OCI-M2 (cell line): ENCODE measurements around the gene HDAC8.
"Not testable (repeated sequence)": the region's sequence is repeated elsewhere in the genome, so short reads cannot be mapped to it uniquely, and the experiment has no call there.

Source experiments
- DNase-seq: peaks from one replicate; lab custom pipeline; 2025; ENCODE audit not compliant: unreplicated experiment; lab: John Stamatoyannopoulos, UW

The HDAC8 gene

DNA sequence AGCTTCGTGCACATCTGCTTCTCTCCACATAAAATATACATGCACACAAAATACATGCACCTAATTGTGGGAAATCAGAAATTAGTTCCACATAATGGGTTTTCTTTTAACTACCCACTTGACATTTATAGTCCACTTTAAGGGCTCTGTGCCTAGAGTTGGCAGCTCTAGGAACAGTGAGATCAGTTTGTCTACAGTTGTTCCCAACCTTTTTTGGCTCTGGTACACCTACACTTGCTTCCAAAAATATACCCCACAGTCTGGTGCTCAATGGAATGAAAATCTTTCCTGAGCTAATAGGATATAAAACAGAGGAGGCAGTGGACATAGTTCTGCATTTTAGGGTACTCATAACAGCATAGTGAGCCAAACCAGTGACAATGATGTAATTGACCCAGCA lies 36.1 kb downstream of the HDAC8 start:
- no peak for DNase-seq

DNA sequence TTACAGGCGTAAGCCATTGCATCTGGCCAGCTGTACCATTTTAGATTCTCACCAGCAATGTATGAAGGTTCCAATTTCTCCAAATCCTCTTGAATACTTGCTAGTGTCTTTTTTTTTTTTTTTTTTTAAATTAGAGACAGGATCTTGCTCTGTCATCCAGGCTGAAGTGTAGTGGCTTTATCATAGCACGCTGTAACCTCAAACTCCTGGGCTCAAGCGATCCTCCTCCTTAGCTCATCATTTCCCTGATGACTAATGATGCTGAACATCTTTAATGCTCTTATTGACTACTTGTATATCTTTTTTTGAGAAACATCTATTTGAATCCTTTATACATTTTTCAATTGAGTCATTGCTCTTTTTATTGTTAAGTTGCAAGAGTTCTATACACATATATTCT lies 40.3 kb downstream of the HDAC8 start:
- no peak for DNase-seq

DNA sequence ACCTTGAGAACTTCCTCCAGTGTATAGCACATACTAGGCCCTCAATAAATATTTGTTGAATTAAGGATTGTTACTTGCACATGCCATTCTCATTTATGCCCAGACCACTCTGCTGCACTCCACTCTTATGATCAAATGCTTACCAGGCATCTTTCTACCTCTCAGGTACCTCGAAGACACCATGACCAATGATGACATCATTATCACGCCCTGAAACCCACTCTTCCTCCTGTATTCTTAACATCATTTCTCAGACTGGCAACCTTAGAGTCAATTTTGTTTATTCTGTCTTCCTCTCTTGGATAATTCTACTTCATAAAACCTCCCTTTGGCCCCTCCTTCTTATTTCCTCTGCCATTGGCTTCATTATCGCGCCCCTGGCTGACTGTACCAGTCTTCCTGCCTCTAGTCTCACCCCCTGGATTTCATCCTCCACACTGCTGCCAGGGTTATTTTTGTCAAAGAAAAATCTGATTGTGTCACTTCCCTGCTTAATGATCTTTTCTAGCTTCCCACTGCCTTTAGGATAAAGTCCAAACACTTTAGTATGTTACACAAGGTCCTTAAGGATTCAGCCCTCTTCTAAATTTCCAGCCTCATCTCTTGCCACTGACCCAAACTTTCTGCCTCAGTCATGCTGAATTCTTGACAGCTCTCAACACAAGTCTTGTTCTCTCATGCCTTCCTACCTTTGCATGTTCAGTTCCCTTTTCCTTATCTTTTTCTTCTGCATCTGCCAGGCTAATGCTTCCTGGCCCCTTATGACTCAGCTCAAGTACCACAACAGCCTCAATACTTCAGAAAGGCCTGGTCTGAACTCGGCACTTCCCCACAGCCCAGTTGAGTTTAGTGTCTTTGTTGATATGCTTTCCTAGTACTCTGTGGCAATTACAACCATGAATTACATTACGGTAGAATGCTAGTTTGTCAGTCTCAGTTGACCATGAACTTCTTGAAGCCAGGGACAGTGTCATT lies 45.8 kb downstream of the HDAC8 start:
- no peak for DNase-seq

DNA sequence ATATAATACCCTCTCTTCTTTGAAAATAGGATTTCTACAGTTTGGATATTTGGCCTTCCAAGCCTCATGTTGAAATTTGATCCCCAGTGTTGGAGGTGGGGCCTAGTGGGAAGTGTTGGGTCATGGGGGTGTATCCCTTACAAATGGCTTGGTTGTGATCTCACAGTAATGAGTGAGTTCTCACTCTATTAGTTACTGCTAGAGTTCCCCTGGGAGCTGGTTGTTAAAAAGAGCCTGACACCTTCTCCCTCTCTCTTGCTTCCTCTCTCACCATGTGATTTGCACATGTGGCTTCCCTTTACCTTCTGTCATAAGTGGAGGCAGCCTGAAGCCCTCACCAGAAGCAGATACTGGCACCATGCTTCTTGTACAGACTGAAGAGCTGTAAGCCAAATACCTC lies 73.9 kb downstream of the HDAC8 start:
- no peak for DNase-seq

DNA sequence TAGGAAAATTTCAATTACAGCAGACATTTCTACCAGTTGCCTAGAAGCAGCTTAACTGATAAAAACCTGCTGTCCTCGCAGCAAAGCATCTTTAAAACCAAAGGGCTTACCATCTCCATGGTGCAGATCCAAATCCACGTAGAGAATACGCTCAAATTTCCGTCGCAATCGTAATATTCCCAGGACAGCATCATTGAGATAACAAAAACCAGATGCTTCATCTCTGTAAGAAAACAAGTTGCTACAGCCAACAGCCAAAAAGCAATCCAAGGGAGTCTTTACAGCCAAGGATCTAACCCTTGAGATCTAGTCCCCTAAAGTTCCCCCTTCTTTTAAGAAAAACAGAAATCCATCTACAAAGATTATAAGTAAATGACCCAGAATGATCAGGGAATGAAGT lies 77.6 kb downstream of the HDAC8 start:
- no peak for DNase-seq

DNA sequence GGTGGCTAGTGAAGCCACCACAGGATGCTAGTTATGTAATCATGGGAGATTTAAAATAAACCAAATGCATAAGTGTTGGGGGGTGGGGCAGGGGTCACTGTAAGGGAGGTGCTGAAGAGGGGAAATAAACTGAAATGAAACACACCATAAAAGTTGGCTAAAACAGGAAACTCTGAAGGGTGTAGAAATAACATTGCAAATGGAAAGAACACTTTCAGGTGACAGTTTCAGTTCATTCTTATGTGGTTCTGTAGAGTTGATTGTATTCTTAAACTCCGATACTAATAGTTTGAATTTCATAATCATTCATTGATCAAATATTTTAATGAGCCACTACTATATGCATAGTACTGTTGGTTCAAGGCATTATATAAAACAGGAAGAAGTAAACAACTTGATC lies 80.1 kb downstream of the HDAC8 start:
- no peak for DNase-seq

DNA sequence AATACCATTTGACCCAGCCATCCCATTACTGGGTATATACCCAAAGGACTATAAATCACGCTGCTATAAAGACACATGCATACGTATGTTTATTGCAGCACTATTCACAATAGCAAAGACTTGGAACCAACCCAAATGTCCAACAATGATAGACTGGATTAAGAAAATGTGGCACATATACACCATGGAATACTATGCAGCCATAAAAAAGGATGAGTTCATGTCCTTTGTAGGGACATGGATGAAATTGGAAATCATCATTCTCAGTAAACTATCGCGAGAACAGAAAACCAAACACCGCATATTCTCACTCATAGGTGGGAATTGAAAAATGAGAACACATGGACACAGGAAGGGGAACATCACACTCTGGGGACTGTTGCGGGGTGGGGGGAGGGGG lies 82.4 kb downstream of the HDAC8 start:
- not testable (repeated sequence) for DNase-seq

DNA sequence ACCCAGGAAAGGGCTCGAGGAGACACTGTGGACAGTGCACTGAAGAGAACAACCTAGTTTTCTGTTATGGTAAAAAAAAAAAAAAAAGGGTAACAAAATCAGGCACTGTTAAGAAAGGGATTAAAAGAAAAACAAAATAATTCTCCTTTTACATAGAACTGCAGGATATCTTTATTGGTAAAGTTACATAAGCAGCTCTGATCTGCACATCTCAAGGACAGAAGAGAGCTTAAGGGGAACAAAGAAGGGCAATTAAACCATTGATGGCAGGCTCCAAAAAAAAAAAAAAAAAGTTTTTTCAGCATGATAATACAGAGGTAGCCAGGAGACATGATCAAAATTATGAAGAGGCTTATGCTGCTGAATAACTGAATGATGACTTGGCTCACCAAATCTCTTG lies 85.0 kb downstream of the HDAC8 start:
- no peak for DNase-seq

DNA sequence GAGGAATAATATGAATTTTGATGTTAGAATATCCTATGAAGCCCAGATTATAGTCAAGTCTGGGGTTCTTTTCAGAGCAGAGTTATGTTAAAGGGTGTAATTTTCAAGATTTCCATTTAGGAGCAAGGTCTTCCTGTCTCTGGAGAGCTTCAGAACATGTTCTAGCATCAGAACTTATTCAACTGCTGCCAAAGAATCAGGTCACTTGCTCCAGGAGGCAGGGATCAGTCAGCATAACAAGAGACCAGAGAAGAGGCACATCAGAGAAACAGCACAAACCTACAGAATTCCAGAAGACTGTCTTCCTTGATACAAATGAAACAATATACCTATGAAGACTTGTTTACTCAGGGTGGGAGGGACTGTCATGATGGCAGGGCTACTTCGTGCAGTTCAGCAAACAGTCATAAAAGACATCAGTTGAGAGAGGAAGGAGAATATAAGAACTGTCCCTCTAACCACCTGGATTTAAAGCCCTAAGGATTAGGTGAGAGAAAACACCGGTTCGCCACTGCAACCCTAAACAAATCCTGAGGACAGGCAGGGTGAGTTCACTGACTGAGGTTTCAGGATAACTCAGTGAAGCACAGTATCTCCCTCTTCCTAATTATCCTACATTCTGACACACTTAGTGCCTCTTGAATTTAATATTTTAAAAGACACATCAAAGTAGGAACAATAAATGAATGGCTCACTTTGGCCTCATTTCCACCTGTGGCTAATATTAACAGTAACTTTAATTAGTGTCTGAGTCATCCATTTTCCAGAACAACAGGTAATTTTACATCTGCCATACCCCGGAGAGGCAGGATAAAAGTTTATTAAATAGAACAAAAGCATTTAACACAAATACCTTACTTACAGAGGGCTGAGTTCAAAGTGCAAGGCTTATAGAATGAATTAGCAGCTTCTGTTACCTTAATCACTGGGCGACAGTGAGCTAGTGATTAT lies 93.0 kb downstream of the HDAC8 start:
- DNase-seq, result no peak

DNA sequence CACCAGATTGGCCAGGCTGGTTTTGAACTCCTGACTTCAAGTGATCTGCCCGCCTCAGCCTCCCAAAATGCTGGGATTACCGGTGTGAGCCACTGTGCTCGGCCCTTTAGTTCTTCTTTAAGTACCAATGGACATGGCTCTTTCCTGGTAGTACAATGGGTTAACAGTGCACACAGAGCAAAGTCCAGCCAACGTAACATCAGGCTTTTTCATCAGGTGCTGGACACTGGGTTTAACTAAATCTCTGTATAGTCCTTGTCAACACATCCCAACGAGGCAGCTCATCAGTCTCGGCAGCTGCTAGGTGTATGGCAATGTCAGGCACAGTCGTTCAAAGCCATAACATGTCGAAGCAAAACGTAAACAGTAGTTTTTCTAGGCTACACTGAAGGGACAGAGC lies 93.8 kb downstream of the HDAC8 start:
- no peak for DNase-seq

DNA sequence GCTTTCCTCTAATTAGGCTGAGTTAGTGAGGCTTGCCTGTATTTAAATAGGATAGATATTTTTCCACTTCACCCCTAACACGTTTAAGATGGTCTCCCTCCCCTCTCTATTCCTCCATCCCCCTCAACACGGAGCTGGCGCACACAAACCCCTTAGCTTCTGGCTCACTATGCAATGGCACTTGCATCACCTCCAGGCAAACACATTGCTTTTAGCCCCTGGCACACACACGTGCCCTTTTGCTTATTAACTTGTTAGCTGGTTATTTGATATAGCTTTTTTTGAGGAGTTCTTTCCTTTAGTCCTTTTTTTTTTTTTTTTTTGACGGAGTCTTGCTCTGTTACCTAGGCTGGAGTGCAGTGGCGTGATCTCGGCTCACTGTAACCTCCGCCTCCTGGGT lies 94.3 kb downstream of the HDAC8 start:
- DNase-seq, result no peak

DNA sequence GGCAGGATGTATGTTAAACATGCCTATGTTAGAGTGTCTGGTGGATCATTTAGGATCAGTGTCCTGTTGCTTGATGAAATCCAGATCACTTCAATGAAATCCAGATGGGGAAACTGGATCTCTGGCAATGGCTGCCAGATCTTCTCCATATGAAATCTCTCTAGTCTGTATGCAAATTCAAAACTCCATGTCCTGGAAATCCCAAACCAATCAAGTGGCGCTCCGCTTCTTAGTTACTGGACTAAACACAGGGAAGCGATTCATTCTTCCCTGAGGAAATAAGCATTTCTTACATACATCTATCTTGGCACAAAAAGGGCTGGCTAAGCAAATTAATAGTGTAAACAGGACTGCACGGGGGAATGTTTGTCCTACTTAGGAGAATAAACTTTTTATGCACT lies 94.9 kb downstream of the HDAC8 start:
- no peak for DNase-seq

DNA sequence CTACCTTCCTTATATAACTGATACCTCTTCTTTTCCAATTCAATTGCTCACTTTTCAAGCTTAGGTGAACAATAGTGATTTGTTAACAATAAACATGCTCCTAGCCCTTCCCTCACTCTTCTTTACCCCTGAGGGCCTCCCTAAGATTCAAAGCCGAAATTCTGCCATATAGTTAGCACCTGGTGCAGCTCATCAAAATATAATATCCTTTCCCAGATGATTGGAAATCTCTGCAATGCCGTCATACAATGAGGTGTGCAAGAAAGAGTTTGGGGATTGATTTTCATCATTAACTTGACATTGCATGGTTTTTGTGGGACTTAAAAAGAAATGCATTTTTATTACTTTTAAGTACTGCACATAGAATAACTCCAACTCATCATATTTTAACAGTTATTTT lies 95.3 kb downstream of the HDAC8 start:
- no peak for DNase-seq

DNA sequence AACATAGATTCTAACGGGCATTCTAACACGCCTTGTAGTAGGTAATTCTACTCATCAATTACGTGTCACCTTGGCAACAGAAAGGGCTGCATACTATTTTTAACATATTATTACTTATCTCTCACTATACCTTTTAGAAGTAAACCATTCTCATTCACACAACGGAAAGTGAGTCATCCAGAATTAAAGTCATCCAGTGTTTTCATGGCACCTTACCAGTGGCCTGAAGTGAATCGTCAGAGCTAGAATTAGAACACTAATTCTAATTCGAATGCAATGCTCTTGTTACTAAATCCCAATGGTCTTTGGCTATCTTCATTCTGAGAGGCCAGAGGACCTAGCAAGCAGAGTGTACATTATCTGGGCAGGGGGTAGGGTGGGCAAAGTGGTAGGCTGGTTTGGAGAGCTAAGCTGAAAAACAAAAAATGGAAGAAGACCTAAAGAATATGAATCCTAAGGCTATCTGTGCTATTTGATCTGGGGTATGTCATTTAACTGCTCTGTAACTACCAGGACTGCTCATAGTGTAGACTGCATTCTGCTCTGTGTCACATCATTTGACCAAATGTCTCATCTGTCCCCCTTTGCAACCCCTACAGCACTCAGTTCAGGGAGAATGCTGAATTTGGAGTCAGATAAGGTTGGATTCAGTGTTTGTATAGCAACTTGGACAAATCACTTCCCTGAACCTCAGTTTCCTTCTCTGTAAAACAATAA lies 96.5 kb downstream of the HDAC8 start:
- DNase-seq, result no peak

DNA sequence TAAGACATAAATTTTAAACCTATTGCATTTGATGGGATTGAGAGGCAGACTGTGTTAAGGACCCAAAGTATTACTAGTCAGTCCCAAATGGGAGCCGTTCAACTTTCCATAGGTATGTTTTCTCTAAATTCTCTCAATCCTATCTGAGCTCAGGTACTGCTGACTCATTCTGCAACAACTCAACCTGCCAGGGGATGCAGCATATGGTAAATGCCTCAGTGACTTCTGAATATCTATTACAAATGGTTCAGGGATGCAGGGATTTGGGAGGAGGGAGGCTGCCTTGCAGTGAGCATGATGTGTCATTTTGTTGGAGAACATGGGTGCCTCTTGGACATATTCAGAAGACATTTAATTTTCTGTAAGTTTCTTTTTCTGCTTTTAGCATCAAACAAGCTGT lies 97.3 kb downstream of the HDAC8 start:
- no peak for DNase-seq

DNA sequence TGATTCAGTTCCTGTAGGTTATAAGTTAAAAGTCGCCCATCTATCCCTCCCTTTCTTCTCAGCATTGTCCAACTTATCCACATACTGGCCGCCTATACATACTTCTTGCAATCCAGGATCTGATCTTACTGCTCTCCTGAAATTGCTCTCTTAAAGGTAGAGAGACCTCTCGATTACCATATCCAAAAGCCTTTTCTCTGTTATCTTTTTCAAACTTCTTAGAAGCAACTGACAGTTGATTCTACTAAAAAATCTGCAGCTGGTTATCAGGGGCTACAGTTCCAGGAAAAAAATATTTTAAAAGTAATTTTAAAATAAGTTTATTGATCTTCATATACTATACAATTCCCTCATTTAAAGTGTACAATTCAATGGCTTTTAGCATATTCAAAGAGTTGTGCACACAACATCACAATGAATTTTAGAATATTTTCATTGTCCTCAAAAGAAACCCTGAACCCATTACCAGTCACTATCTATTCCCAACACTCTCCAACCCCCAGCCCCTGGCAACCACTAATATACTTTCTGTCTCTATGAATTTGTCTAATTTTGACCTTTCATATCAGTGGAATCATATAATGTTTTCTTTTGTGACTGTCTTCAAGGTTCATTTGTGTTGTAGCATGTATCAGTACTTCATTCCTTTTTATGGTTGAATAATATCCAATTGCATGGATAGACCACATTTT lies 102.0 kb downstream of the HDAC8 start:
- no peak for DNase-seq

DNA sequence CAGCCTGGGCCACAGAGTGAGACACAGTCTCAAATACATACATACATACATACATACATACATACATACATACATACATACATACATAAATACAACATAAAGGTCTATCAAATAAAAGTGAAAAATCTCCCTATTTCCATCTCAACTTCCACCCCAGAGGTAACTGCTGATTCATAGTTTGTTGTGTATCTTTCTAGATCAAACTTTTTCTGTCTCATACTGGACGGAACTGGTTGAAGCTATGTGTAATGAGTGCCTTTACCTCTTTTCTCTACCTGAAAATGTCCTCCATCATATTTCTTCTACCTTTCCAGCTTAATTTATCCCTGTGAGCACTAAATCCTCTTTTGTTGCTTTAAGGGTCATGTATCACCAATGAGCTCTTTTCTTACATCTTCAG lies 102.5 kb downstream of the HDAC8 start:
- no peak for DNase-seq

DNA sequence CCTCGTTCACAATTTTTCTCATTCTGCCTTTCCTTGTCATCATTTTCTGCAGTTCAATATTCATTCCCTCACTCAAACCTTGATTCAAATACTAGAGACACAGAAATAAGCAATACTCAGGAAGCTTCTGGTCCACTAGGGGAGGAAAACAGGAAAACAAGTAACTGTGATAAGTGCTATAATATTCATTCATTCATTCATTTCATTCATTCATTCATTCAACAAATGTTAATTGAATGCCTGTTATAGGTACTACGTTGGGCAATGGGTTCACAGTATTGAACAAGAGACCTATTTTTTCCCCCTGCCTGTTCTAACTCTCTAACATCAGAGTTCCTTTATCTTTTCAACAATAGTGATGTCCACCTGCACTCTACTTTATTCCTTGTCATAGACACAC lies 104.0 kb downstream of the HDAC8 start:
- DNase-seq, result no peak

DNA sequence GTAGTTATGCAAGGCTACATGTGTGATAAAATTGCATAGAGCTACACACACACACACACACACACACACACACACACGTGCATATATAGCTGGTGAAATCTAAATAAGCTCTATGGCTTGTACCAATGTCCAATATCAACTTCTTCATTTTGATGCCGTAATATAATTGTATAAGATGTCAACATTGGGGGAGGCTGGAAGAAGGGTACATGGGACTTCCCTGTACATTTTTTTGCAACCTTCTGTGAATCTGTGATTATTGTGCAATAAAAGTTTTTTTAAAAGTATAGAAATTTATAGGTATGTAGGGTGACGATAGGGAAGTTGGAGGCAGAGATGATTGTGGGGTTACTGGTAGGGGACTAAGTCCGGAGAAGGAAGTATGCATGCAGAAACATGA lies 105.5 kb downstream of the HDAC8 start:
- DNase-seq, result no peak

DNA sequence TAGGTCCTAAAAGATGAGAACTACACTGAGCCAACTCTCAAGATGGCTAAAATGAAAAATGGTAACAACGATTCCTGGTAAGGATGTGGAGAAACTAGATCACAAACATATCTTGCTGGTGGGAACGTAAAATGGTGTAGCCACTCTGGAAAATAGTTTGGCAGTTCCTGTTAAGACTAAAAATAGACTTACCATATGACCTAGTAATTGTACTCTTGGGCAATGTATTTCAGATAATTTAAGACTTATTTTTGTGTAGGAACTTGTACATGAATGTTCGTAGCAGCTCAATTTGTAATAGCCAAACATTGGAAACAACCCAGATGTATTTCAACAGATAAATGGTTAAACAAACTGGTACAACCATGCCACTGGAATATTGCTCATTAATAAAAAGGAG lies 106.2 kb downstream of the HDAC8 start:
- DNase-seq, result no peak

DNA sequence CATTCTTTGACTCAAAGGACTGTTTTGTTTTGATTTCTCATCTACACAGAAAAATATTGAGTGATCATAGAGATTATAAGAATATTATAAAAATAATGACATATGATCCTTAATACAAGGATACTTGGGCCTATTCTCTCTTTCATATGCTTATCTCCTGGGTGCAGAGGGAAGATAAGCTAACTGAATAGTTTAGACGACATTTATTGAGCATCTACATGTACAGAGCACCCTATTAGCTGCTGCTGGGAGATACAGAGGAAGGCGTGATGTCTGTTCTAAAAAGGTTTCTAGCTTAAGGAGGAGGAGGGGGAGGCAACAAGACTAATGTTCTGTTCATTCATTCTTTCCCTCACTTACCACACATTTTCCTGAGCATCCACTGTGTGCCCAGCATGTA lies 106.8 kb downstream of the HDAC8 start:
- DNase-seq, result no peak
